KOPT-K1 (cell line): ENCODE measurements around the gene ZSCAN22.

Experiments used
- H3K27ac ChIP-seq: fragments of 200-600 bp; sonication (generic); 2 replicates; pipeline ENCODE4 v1.5.1; 2016; ENCODE audit warnings: antibody characterized with exemption, mild to moderate bottlenecking, low read depth, low read length; ENCODE audit not compliant: poor library complexity, severe bottlenecking
- H3K36me3 ChIP-seq: fragments of 200-600 bp; sonication (generic); 2 replicates; pipeline ENCODE4 v1.5.1; 2017; ENCODE audit warnings: antibody characterized with exemption, mild to moderate bottlenecking, low read length, moderate library complexity; ENCODE audit not compliant: insufficient read depth
- H3K9me3 ChIP-seq: fragments of 200-600 bp; sonication (generic); 2 replicates; pipeline ENCODE4 v1.5.1; 2017; ENCODE audit warnings: antibody characterized with exemption, low read length, mild to moderate bottlenecking; ENCODE audit not compliant: insufficient read depth, poor library complexity, severe bottlenecking

The ZSCAN22 gene

DNA sequence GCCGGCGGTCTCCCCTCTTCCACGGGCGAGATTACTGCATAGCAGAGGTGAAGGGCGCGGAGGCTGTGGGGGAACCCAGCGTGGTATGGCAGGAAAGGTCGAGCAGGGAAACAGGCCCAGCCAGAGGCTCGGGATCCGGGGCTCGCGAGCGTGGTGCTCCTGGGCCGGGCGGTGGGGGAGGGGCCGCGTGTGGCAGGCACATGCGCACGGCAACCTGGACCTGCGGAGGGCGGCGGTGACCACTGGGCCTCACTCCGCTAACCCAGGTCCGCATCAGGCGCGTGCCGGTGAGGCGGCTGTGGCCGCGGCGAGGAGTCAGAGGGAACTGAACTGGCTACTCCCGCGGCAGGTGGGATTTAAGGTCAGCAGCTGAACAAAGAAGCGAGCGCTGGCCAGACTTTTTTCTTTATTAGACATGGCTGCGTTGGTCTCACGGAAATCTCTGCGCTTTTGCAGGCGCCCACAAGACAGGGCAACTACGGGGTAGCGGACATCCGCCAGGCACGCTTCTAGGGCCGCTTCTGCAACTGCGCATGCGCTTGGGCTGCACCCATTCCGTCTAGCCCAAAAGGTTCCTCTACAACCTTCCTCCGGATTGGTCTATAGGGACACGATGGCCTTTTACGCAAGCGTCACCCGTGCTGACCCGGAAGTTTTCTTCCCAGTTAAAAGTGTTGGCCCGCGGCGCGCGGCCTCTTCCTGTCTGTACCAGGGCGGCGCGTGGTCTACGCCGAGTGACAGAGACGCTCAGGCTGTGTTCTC, 60.0 kb downstream of the ZSCAN22 start, which contains the start of gene RPS5:
RPS5 (plus strand) TSS at position 694 of the 762 bp plus-strand sequence. CDS start 869 bp downstream, outside the sequence.
- Histone ChIP-seq H3K36me3 (peaks cover 37% of the 10 kb centered on the region), H3K27ac (peak within 1 kb of the TSS; percentile 94), H3K9me3 (no peaks in the 10 kb centered on the region)

DNA sequence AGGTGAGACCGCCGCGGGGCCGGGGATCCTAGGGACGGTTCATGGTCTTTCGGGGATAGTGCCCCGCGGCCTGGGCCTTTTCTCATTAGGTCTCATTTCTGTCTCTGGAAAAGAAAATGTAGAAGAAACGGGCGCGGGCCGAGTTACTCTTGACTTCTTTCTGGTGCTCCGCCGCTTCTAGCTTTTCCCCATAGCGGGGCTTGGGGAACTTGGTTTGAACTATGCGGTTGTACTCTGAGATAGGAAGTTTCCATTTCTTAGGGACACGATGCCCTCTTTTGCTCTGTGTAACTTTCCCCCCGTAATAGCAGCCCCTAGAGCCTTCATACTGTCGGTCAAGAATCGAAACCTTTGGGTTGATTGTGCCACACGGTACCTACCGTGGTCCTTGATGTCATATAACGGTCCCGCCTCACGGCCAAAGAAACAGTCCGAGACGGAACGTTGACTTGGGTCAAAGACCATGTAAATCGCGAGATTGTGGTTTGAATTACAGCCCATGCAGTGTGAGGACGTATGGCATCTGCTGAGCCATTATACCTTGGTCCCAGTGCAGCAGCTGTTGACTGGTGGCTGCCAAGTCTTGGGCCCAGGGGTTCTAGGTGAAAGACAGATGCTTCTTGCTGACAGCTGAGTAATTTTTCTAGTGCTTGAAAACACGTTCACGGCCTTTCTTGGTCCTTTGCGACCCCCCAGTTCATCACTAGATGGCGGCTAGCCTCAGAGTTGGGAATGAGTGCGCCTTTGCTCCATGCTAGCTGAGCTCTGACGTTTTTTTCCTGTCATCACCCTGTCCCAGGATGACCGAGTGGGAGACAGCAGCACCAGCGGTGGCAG, 60.8 kb downstream of the ZSCAN22 start:
- H3K27ac ChIP-seq: peak overlapping the region; percentile 94
- H3K9me3 ChIP-seq: no peaks in the 10 kb centered on the region
- H3K36me3 ChIP-seq: peaks cover 45% of the 10 kb centered on the region

DNA sequence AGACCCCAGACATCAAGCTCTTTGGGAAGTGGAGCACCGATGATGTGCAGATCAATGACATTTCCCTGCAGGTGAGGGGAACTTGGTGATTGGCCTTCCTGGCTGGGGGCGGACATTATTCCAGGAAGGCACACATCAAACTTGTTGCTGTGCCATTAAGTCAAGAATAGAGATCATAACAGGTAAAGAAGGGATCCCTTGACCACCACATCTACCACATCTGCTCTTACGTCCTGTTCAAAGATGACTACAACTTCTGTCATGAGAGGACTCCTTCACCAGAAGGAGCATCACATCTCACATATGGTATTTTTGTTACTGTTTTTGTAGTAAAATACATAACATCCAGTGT, 61.4 kb downstream of the ZSCAN22 start:
- Histone ChIP-seq H3K9me3 (no peaks in the 10 kb centered on the region), H3K27ac (peak overlapping the region; percentile 94), H3K36me3 (peaks cover 51% of the 10 kb centered on the region)
